HG03097 (cell line): Measurements from ENCODE around the gene ANKRD33B.
A peak's percentile ranks its signal among the peaks of the same experiment; 100 is the strongest.

Experiments used
- ATAC-seq: cut with Tn5 transposase; IDR thresholded peaks from one replicate; pipeline ENCODE4 v1.9.1; 2021; ENCODE audit not compliant: unreplicated experiment, low FRiP score

ANKRD33B gene

DNA sequence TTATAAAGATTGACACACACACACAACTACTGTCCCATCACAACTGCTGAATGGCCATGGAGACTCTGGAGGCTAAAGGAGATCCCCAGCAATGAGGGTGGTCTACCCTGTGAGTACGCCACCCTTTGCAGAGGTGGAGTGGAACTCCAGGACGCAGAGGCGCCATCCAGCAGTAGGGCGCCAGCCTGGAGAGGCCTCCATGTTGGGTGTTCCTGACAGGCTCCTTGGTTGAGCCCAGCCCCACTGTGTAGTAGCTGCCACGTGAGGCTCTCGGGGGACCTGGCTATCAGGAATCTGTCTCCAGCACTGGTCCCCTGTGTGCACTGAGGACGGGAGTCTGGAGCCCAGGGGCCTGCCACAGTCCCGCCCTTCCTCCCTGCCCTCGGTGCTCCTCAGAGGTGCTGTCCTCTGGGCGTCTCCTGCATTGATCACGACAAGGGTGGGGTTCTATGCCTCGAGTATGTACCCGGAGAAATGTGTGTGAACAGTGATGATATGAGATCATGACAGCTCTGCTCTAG is 124.8 kb downstream of the ANKRD33B start:
- no peak for ATAC-seq

DNA sequence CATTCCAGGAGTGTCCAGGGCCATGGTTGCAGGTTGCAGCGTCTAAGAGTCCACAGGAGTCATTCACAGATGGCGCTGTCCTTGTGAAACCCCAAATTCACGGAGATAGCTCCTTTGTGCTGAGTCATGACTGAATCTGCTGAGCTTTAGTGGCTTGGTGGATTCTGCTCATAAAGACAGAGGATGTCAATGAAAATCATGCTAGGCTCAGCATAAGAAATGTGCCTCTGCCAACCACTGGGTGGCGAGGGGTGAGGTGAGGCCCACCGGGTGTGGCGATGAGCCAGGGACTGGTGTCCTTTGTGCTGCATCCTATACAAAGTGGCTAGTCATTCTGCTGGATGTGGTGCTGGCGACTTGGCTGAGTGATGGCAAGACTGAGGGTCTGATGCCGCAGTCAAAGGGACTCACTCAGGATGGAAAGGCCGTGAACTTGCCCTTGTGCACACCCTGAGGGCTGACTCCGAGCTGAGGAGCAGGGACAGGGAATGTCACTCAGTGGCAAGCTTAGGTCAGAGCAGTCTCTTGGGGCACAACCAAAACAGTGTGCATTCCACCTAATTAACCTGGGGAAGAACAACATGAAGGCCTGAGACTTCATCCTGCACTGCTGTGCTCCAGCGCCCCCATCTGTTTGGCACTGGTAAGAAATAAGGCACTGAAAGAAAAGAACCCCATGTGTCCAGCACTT is 125.7 kb downstream of the ANKRD33B start:
- no peak for ATAC-seq

DNA sequence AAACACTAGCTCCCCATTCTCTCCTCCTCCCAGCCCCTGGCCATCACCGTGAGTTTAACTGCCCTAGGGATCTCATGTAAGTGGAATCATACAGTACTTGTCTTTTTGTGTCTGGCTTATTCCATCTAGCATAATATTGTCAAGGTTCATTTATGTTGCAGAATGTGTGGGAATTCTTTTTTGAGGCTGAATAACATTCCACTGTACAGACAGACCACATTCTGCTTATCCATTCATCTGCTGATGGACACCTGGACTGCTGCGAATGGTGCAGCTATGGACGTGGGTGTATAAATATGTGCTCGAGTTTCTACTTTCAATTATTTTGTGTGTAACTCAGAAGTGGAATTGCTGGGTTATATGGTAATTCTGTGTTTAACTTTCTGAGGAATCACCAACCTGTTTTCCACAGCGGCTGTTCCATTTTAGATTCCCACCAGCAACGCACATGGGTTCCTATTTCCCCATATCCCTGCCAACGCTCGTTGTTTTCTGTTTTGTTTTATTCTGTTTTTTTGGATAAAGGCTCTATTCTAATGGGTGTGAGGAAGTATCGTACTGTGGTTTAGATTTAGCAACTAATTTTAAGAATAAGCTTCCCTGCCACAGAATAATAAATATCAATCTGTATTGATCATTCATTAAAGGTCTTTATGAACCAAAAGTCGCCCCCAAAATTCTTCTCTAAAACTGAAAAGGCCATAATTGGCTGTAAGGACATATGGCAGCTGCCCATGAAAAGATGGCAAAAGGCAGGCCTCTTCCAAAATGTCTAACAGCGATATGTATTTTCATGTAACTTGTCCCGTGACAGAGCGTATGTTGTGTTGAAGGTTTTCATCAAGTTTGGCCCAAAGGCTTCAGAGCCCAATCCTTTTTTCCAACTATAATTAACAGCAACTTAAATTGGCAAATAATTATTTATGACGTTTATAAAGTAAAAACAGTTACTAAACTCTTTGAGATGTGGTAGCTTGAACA is 126.9 kb downstream of the ANKRD33B start:
- no peak for ATAC-seq

DNA sequence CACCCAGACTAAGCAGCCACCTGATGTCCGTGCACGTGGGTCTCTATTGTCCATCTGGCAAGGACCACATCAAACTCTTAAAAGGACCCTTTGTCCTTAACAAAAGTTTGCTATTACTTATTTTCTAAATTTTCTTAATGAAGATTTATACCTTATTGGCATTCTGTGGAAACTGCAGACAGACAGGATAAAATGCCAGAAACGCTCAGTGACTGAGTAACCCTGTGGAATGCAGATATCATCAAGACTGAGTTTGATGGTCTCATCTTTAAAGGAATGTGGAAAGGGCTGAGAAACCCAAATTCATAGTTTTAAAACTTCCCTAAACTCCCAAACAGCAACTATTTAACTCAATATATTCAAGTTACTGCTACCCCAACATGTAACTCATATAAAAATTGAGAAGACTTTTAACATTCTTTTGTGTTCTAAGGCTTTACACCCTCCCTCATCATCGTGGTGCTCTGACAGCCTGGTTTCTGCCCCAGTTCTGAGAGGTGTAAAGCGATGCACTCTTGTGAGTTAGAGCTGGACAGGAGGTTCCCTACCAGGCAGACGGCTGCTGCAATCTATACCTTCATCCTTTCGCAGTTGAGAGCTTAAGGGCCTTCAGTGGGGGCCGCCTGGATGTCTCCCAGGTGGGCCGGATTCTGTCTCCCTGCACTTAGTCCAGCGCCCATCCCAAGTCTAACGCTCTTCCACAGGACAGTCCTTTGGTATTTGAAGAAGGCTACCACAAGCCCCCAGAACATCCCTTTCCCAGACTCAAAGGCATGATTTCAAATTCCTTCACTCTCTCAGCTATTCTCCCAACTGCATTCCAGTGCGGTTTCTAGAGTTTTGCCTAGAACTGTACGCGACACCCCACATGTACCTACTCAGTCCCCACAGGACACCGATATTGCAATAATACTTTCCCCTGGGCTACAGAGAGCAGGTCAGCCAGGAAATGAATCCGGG is 128.2 kb downstream of the ANKRD33B start:
- no peak for ATAC-seq

DNA sequence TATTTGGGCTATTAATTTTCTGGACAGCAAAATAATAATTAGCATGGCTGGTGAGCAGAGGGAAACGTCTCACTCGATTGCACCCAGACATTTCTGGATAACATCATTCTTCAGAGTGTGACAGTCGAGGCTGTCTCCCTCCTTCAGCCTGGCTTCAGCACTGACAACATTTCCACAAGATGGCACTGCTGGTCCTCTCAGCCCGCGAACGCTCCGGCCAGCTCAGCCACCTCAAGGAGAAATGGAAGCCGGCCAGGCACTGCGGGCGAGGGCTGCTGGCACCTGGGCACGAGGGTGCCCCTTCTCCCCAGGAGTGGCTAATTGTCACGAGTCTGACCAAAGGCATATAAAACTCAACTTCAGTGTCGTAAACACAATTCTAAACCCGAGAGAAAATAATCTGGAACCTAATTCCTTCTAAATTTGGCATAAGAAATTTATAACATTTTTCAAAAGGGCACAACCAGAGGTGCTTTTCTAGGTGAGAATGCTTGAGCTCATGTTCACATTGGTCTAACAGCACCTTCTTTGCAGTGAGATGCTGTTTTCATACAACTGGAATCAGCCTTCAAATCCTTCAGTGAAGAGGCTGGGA is 131.3 kb downstream of the ANKRD33B start:
- ATAC-seq = peak; percentile 57

DNA sequence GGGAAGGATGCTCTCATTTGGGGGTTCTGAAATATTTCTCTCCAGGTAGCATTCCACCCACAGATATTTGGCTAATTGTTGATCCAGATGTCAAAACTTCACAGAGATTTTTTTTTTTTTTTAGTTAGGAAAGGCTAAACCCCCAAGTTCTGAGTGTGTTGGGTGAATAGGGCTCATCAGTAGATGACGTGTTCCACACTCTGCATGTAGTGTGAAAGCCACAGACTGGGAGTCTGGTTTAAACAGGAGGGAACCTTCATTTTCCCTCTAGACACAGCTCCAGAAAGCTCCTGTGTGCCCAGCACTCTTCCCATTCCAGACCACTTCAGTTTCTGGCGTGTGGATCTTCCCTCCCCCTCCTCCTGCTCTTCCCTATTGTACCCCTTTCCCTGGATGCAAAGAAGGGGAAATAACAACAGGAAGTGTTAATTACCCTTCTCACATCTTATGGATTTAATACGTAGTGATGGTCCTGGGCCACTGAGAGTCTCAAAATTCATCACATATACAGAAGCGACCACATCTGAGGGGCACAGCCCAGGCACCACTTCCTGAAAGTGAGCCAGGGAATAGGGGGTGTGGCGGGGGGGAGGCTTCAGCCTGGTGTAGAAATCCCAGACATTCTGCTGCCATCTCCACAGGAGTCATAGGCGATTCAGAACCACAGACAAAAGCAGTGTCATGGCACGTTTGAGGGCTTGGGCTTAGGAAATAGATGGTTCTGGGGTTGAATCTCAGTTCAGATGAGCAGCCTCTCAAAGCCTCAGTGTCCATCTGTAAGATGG is 132.1 kb downstream of the ANKRD33B start:
- no peak for ATAC-seq

DNA sequence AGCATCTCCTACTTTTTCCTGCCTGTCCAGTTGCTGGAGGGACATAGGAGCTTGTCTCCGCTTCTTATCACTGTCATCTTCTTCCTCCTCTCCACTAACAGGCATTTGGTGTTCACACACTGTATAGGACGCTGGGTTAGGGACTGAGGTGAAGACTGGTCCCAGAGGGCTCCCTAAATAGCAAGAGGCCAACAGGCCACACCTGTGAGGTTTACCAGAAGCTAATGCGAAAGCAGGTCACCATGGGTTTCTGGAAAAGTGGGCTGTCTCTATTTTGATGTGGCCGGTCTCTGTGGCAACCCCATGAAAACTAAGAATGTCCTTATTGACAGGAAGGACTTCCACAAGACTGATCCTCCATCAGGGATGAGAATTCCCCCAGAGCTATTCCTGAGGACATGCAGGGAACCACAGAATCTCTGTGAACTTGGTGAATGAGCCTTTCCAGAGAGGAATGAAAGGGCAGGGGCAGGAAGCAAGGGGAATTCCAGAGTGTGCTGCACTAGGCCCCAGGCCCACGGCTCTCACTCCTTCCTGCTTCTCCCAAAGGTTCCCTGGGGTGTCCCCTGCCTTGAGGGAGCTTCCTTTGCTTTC is 135.5 kb downstream of the ANKRD33B start:
- ATAC-seq = no peak

DNA sequence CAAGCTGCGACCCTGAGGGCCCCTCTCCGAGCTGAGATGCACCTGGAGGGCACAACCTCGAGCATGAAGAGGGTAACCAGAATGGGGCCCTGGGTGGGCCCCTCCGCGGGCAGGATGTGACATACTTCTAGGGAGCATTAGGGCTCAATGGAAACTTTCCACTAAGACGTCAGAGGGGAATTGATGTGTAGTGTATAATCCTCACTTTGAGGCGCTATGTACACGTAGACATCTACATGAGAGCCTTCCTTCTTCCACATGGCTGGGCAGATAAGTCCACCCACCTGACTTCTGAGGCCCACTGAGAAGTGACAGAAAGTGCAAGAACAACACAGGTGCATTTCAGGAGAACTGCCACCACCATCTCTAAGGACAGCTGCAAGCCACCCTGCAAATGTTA is 136.1 kb downstream of the ANKRD33B start:
- no peak for ATAC-seq

DNA sequence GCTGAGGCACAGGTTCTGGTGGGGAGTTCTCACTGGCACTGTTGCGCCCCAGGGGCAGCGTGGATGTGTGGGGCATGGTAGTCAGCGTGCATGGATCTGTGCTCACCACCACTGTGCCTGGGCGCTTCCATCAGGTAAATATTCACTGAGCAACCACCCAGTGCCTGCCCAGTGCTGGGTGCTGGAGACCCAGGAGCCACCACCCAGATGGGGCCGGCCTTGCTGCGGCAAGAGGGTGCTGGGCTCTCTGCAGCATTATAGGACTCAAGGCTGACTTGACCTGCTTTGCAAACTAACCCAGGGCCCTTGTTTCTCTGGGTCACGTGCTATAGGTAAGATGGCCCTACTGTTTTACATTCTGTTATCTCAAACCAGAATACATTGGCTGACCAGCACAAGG is 136.6 kb downstream of the ANKRD33B start:
- no peak for ATAC-seq

DNA sequence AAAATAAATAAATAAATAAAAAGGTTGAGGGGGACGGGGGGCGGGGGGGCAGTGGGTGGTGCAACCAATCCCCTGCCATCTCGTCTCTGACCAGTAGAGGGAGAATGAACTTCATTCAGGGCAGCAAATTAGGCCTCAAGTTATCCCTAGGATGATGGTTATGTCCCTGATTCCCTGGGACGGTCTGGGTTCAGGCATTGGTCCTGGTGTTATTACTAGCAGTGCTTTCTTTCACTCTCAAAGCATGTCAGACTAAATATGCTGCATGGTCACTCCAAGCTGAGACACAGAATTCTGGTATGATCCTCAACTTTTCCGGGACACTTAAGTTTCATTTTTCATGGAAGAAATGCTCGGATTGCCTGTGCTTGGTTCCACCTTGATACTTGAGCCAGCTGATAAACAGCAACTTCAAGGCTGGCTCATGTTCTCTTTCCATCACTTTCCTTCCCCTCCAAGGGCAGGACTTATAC is 137.7 kb downstream of the ANKRD33B start:
- no peak for ATAC-seq

DNA sequence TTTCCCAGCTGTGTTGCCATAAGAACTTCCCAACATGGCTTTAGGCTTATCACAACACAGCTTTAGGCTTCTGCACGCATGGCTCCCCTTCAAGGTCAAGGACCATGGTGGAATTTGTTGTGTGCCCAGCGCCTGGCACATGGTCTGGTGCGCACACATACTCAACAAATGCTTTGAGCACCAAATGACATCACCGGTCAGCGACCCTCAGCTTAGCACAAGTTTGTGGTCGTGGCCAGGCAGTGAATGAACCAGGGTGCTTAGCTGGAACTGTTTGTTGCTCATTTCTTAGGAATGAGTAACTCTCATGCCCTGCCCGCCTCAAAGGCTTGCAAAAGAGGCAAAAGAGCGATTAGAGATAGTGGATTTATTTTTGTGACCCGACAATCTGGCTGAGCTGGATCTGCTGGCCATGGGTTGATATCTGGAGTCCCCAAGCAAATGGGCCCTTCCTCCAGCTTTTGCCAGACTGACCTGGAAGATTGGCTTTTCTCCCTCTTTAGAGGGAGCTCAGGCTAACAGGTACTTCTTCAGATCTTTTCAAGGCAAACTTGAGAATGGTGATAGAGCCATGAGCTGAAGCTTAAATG is 138.3 kb downstream of the ANKRD33B start:
- ATAC-seq = no peak

DNA sequence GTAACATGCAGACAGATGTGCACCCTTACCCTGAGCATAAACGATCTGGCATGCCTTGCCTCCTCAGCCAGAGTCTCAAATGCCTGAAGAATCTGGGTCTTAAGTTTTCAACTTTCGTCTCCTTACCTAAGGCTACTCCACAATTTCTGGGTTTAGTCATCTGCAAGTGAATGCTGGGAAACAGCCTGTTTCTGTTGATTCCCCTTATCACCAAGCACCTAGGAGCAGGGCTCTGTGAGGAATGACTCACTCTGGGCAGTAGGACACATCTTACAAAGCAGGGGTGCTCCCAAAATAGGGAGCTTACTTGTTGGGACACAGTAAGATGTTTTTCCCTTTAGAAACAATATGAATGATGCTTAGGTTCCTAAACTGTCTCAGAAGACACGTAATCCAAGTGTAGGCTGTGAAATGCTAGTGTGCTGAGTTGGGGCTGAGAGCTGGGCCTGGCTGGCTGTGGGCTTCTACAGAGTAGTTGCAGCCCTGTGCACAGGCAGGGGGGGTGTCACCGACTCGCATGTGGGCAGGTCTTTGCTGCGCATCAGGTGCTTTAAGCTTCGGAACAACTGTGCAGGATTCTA is 139.1 kb downstream of the ANKRD33B start:
- ATAC-seq = no peak

DNA sequence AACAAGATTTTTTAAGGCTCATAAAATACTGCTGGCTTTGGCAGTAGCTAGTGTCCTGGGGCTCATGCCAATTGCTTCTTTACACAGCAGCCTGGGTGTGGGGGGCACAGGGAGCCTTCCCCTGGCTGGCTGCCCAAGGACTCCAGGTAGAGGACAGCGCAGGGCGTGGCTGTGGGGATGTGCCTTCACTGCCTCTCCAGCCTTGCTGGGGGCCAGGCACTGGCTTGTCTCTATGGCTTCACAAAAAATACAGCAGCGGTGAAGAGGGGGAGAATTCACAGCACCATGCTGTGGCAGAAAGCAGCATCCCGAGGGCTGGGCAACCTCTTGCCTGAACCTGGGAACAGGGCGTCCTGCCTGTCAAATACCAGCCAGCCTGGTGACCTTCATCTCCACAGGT is 139.8 kb downstream of the ANKRD33B start:
- no peak for ATAC-seq

DNA sequence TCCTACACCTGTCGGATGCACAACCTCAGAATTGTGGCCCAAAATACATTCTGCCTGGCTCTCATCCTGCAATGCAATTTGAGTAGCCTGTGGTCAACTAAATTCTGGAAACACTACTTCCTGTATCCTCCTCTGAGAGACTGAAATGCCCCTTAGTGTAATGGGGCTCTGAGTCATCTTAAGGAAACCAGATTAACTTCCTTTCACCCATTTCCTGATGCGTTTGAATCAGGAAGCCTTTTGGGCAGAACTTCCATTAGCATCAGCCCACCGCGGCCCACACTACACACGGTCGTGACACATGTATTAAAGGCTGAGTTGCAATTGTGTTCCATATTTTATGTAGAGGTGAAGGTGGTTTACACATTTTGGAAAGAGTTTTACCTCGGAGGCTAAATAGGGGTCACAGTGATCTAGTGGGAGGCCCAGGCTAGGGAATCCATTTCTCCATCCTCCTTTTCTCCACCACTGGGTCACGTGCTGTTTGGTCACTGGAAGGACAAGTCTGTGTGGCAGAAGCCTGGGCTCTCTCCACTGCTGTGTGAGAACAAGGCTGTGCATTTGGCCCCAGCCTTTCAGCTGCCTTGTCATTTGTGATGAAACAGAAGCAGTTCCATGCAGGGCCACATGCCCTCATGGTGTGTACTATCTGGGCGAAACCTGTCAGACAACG is 141.2 kb downstream of the ANKRD33B start:
- peak; percentile 55 for ATAC-seq

DNA sequence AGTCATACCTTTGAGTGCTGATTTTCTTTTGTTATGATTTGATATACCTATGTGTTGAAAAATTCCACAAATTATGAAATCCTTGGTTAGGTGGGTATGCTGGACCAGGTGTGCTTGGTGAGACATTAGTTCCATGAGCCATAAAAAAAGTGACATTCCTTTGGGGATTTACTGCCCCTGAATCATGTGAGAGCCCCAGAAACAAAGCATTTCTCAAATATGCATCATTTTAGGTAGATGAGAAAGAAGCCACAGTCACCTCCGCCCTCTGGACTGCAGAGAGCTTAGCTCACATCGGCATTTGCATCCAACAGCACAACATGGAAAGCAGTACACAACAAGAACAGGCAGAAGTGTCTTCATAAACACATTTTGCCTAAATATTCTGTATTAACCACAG is 141.9 kb downstream of the ANKRD33B start:
- no peak for ATAC-seq

DNA sequence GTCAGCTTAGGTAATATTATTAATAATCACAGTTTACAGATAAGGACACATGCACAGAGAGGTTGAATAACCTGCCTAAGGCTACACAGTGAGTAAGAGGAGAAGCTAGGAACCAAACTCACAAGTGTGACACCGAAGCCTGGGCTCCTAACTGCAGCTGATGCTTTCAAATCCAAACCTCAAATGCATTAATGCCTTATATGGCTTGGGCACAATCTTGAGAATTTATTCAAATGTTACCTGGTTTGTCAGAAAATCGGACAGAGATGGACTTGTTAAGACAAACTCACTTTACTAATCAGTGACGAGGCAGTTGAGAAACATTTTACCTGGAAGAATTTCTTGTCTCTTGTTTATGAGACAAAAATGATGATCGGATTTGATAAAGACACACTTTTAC is 142.5 kb downstream of the ANKRD33B start:
- no peak for ATAC-seq
